ENCODE data around the gene HMGN1.

HMGN1 gene

GRCh38 chr21:39367783-39368182 is 18.9 kb upstream of the HMGN1 start:
- DNase-seq (ENCODE audit: low read depth), result no peak

- no peak for DNase-seq (ENCODE audit: low read depth)
These were observed 17.7 kb upstream of the HMGN1 start for GRCh38 chr21:39366563-39366962.

- DNase-seq (ENCODE audit: low read depth), result no peak
These were observed 16.1 kb upstream of the HMGN1 start for GRCh38 chr21:39364949-39365348.

- DNase-seq (ENCODE audit: low read depth), result no peak
These were observed 15.0 kb upstream of the HMGN1 start for GRCh38 chr21:39363607-39364555.

GRCh38 chr21:39362733-39363132 is 13.8 kb upstream of the HMGN1 start:
- DNase-seq (ENCODE audit: low read depth), result no peak

GRCh38 chr21:39359382-39359781 is 10.5 kb upstream of the HMGN1 start:
- no peak for DNase-seq (ENCODE audit: low read depth)

GRCh38 chr21:39353295-39353694 is 4.4 kb upstream of the HMGN1 start:
- DNase-seq (ENCODE audit: low read depth), result no peak

GRCh38 chr21:39350094-39351005 is 1.5 kb upstream of the HMGN1 start:
- DNase-seq (ENCODE audit: low read depth), result no peak

- peak; percentile 78 for DNase-seq (ENCODE audit: low read depth)
These were observed 564 bp upstream of the HMGN1 start for GRCh38 chr21:39349211-39350093.

GRCh38 chr21:39348040-39348354 is 891 bp downstream of the HMGN1 start:
- no peak for DNase-seq (ENCODE audit: low read depth)

GRCh38 chr21:39347537-39347936 is 1.4 kb downstream of the HMGN1 start:
- no peak for DNase-seq (ENCODE audit: low read depth)

- no peak for DNase-seq (ENCODE audit: low read depth)
These were observed 2.1 kb downstream of the HMGN1 start for GRCh38 chr21:39346671-39347331.

- DNase-seq (ENCODE audit: low read depth), result no peak
These were observed 2.7 kb downstream of the HMGN1 start for GRCh38 chr21:39346206-39346605.

- no peak for DNase-seq (ENCODE audit: low read depth)
These were observed 3.4 kb downstream of the HMGN1 start for GRCh38 chr21:39345440-39345839.

GRCh38 chr21:39344848-39345247 is 4.0 kb downstream of the HMGN1 start:
- no peak for DNase-seq (ENCODE audit: low read depth)

GRCh38 chr21:39341249-39341923 is 7.5 kb downstream of the HMGN1 start:
- DNase-seq (ENCODE audit: low read depth), result no peak

GRCh38 chr21:39340687-39341086 is 8.2 kb downstream of the HMGN1 start:
- DNase-seq (ENCODE audit: low read depth), result no peak

- DNase-seq (ENCODE audit: low read depth), result no peak
These were observed 9.7 kb downstream of the HMGN1 start for GRCh38 chr21:39339231-39339630.

GRCh38 chr21:39336457-39337008 is 12.4 kb downstream of the HMGN1 start:
- no peak for DNase-seq (ENCODE audit: low read depth)

- no peak for DNase-seq (ENCODE audit: low read depth)
These were observed 14.3 kb downstream of the HMGN1 start for GRCh38 chr21:39334611-39335010.

GRCh38 chr21:39332175-39332574 is 16.7 kb downstream of the HMGN1 start:
- no peak for DNase-seq (ENCODE audit: low read depth)

Measured in HS-5 (cell line).